MG63 (cell line): ENCODE measurements around the gene PEBP1. TPM values are rescaled to one million over a fixed set of nuclear protein-coding genes. Genes with fewer than 3 reads are reported as not detected.
"Not testable (repeated sequence)": the region's sequence is repeated elsewhere in the genome, so short reads cannot be mapped to it uniquely, and the experiment has no call there.

Experiments used
- DNase-seq: peaks from one replicate; pipeline ENCODE4 v3.0.0-alpha.2; 2020
- H3K27me3 ChIP-seq: fragments of 250-450 bp; sonication (Bioruptor Pico); 2 replicates; pipeline ENCODE4 v1.5.1; 2020; ENCODE audit warnings: mild to moderate bottlenecking, moderate library complexity
- H3K36me3 ChIP-seq: fragments of 250-450 bp; sonication (Bioruptor Pico); 2 replicates; pipeline ENCODE4 v1.5.1; 2020; ENCODE audit warnings: mild to moderate bottlenecking, moderate library complexity
- H3K4me3 ChIP-seq: fragments of 250-450 bp; sonication (Bioruptor Pico); 2 replicates; pipeline ENCODE4 v1.5.1; 2020; ENCODE audit warnings: mild to moderate bottlenecking, moderate library complexity
- H3K9me3 ChIP-seq: fragments of 250-450 bp; sonication (Bioruptor Pico); 2 replicates; pipeline ENCODE4 v1.5.1; 2020; ENCODE audit warnings: mild to moderate bottlenecking, moderate library complexity
- total RNA-seq: library from RNA; depleted of rRNA; stranded (reverse); fragments of >200 nt; shearing (Covaris generic); gene quantifications from 2 replicates; pipeline ENCODE4 v1.2.3, GENCODE V29; 2014; ENCODE audit warnings: low replicate concordance

Gene PEBP1
- total RNA-seq, 1 experiment from 2014 or later = 258 TPM

- 0 out of 2 replicates have a peak, but pooled peaks cover under 1% of the 10 kb centered on the region for H3K9me3 ChIP-seq
- no peak for DNase-seq
- no peak overlapping the region for H3K4me3 ChIP-seq
- H3K36me3 ChIP-seq = no peaks in the 10 kb centered on the region
- H3K27me3 ChIP-seq = no peaks in the 10 kb centered on the region
Measured at GRCh38 chr12:118124333-118124874, 11.5 kb upstream of the PEBP1 start.

GRCh38 chr12:118125743-118126118 is 10.2 kb upstream of the PEBP1 start:
- peaks cover 2% of the 10 kb centered on the region; the same call in 1 of the 2 replicates for H3K9me3 ChIP-seq
- peaks cover 5% of the 10 kb centered on the region for H3K36me3 ChIP-seq
- DNase-seq = no peak
- no peaks in the 10 kb centered on the region for H3K27me3 ChIP-seq
- H3K4me3 ChIP-seq = no peak overlapping the region

GRCh38 chr12:118126119-118126757 is 9.7 kb upstream of the PEBP1 start:
- DNase-seq = no peak
- Histone ChIP-seq H3K36me3 (peaks cover 7% of the 10 kb centered on the region), H3K4me3 (no peak overlapping the region), H3K9me3 (peaks cover 2% of the 10 kb centered on the region; the same call in 1 of the 2 replicates), H3K27me3 (no peaks in the 10 kb centered on the region)

GRCh38 chr12:118127867-118128266 is 8.1 kb upstream of the PEBP1 start:
- DNase-seq = no peak
- Histone ChIP-seq H3K4me3 (no peak overlapping the region), H3K9me3 (peaks cover 2% of the 10 kb centered on the region; the same call in 1 of the 2 replicates), H3K27me3 (no peaks in the 10 kb centered on the region), H3K36me3 (peaks cover 7% of the 10 kb centered on the region)

GRCh38 chr12:118129436-118129835 is 6.5 kb upstream of the PEBP1 start:
- not testable (repeated sequence) for H3K27me3 ChIP-seq, H3K9me3 ChIP-seq, DNase-seq, H3K4me3 ChIP-seq, H3K36me3 ChIP-seq

GRCh38 chr12:118136559-118137003 is 657 bp downstream of the PEBP1 start:
- peak overlapping the region; percentile 97 for H3K4me3 ChIP-seq
- H3K36me3 ChIP-seq = peaks cover 48% of the 10 kb centered on the region
- no peaks in the 10 kb centered on the region for H3K27me3 ChIP-seq
- no peaks in the 10 kb centered on the region; the same call in 1 of the 2 replicates for H3K9me3 ChIP-seq
- DNase-seq = peak; percentile 55

- Histone ChIP-seq H3K4me3 (peak overlapping the region; percentile 97), H3K36me3 (peaks cover 52% of the 10 kb centered on the region), H3K27me3 (no peaks in the 10 kb centered on the region), H3K9me3 (no peaks in the 10 kb centered on the region; the same call in 1 of the 2 replicates)
- no peak for DNase-seq
Measured at GRCh38 chr12:118137148-118137678, 1.3 kb downstream of the PEBP1 start.

GRCh38 chr12:118140825-118141224 is 4.9 kb downstream of the PEBP1 start:
- no peak for DNase-seq
- peaks cover 73% of the 10 kb centered on the region for H3K36me3 ChIP-seq
- no peaks in the 10 kb centered on the region for H3K27me3 ChIP-seq
- H3K9me3 ChIP-seq = no peaks in the 10 kb centered on the region; the same call in 1 of the 2 replicates
- no peak overlapping the region for H3K4me3 ChIP-seq

- Histone ChIP-seq H3K9me3 (no peaks in the 10 kb centered on the region), H3K4me3 (no peak overlapping the region), H3K36me3 (peaks cover 48% of the 10 kb centered on the region), H3K27me3 (no peaks in the 10 kb centered on the region)
- DNase-seq = no peak
Measured at GRCh38 chr12:118144499-118144898, 8.6 kb downstream of the PEBP1 start.

GRCh38 chr12:118145113-118145797 is 9.3 kb downstream of the PEBP1 start:
- no peaks in the 10 kb centered on the region for H3K27me3 ChIP-seq
- DNase-seq = no peak
- no peak overlapping the region for H3K4me3 ChIP-seq
- no peaks in the 10 kb centered on the region for H3K9me3 ChIP-seq
- H3K36me3 ChIP-seq = peaks cover 46% of the 10 kb centered on the region

GRCh38 chr12:118145798-118146156 is 9.9 kb downstream of the PEBP1 start:
- Histone ChIP-seq H3K27me3 (no peaks in the 10 kb centered on the region), H3K36me3 (peaks cover 41% of the 10 kb centered on the region)

GRCh38 chr12:118148287-118148686 is 12.4 kb downstream of the PEBP1 start:
- no peak overlapping the region for H3K4me3 ChIP-seq
- H3K9me3 ChIP-seq = no peaks in the 10 kb centered on the region
- no peaks in the 10 kb centered on the region for H3K27me3 ChIP-seq
- H3K36me3 ChIP-seq = peaks cover 30% of the 10 kb centered on the region
- DNase-seq = no peak

More at GRCh38 chr12:118145798-118146156, 9.9 kb downstream of the PEBP1 start:
- no peak for DNase-seq
- Histone ChIP-seq H3K4me3 (no peak overlapping the region), H3K9me3 (no peaks in the 10 kb centered on the region)

GRCh38 chr12:118150625-118151024 is 14.7 kb downstream of the PEBP1 start:
- Histone ChIP-seq H3K36me3 (peaks cover 15% of the 10 kb centered on the region), H3K9me3 (no peaks in the 10 kb centered on the region), H3K27me3 (no peaks in the 10 kb centered on the region)

GRCh38 chr12:118151755-118152154 is 15.8 kb downstream of the PEBP1 start:
- Histone ChIP-seq H3K9me3 (no peaks in the 10 kb centered on the region), H3K4me3 (no peak overlapping the region), H3K27me3 (no peaks in the 10 kb centered on the region), H3K36me3 (peaks cover 12% of the 10 kb centered on the region)
- no peak for DNase-seq

More at GRCh38 chr12:118150625-118151024, 14.7 kb downstream of the PEBP1 start:
- DNase-seq = no peak
- no peak overlapping the region for H3K4me3 ChIP-seq

- DNase-seq = no peak
- no peak overlapping the region for H3K4me3 ChIP-seq
- H3K36me3 ChIP-seq = peaks cover 16% of the 10 kb centered on the region
- no peaks in the 10 kb centered on the region for H3K27me3 ChIP-seq
- H3K9me3 ChIP-seq = no peaks in the 10 kb centered on the region
Measured at GRCh38 chr12:118160536-118160935, 24.6 kb downstream of the PEBP1 start.

- Histone ChIP-seq H3K27me3 (no peaks in the 10 kb centered on the region), H3K36me3 (peaks cover 9% of the 10 kb centered on the region), H3K9me3 (no peaks in the 10 kb centered on the region), H3K4me3 (no peak overlapping the region)
- peak; percentile 23 for DNase-seq
Measured at GRCh38 chr12:118164798-118165486, 29.0 kb downstream of the PEBP1 start.

- no peak overlapping the region for H3K4me3 ChIP-seq
- no peak for DNase-seq
- peaks cover 5% of the 10 kb centered on the region for H3K36me3 ChIP-seq
Measured at GRCh38 chr12:118166946-118167345, 31.0 kb downstream of the PEBP1 start.

More at GRCh38 chr12:118166946-118167345, 31.0 kb downstream of the PEBP1 start:
- no peaks in the 10 kb centered on the region for H3K27me3 ChIP-seq
- no peaks in the 10 kb centered on the region for H3K9me3 ChIP-seq
